Activated B cell treated with CpG ODN at 0.5 μM for 24 hours (primary cell): ENCODE results near the gene PDE7B. TPM values are rescaled to one million over a fixed set of nuclear protein-coding genes. Genes with fewer than 3 reads are reported as not detected.

Source experiments
- ATAC-seq: fragments of 200-7000 bp; cut with Tn5 transposase; one replicate; pipeline ENCODE4 v1.10.0; 2021; ENCODE audit warnings: low read depth, mild to moderate bottlenecking, moderate library complexity
- CTCF ChIA-PET: fragments of 350-600 bp; sonication (Branson Sonifier 250); formaldehyde crosslinking; loops from one replicate; lab custom pipeline; 2021; ENCODE audit warnings: antibody characterized with exemption; lab: Charles Lee
- POLR2A ChIA-PET: fragments of 350-600 bp; sonication (Branson Sonifier 250); formaldehyde crosslinking; loops from one replicate; lab custom pipeline; 2021; ENCODE audit warnings: antibody characterized with exemption; lab: Charles Lee
- DNase-seq: peaks from one replicate; pipeline ENCODE4 v3.0.0; 2022
- H3K27ac Mint-ChIP-seq: one replicate; pipeline ENCODE4 v1.8.0; 2020; ENCODE audit warnings: mixed read lengths
- H3K27me3 Mint-ChIP-seq: one replicate; pipeline ENCODE4 v1.8.0; 2021; ENCODE audit warnings: mixed read lengths
- H3K36me3 Mint-ChIP-seq: one replicate; pipeline ENCODE4 v1.8.0; 2021; ENCODE audit warnings: low read depth, mixed read lengths
- H3K4me1 Mint-ChIP-seq: one replicate; pipeline ENCODE4 v1.8.0; 2021; ENCODE audit warnings: mixed read lengths
- H3K4me3 Mint-ChIP-seq: one replicate; pipeline ENCODE4 v1.8.0; 2020; ENCODE audit warnings: mild to moderate bottlenecking, mixed read lengths
- H3K9me3 Mint-ChIP-seq: one replicate; pipeline ENCODE4 v1.8.0; 2020; ENCODE audit warnings: mixed read lengths
- CTCF ChIP-seq: fragments of 200-600 bp; IDR thresholded peaks from one replicate; pipeline ENCODE4 v1.8.0; 2022; ENCODE audit warnings: antibody characterized with exemption, mild to moderate bottlenecking
- intact Hi-C: fragments of 100-400 bp; cut with micrococcal nuclease; formaldehyde crosslinking; loops from one replicate; pipeline ENCODE4 v1.15.1; 2024
- total RNA-seq: library from RNA; stranded (reverse); gene quantifications from 2 replicates; pipeline ENCODE4 v1.2.3, GENCODE V29; 2022

The PDE7B gene
- total RNA-seq, 1 donor from 2014 or later = 1.8 TPM

GRCh38 chr6:136115941-136116340 lies 264.4 kb downstream of the PDE7B start:
- ATAC-seq (no peak), DNase-seq (no peak)
- intact Hi-C loops = no loop called here
- Mint-ChIP-seq H3K27ac (no peak overlapping the region), H3K4me1 (no peaks in the 10 kb centered on the region), H3K9me3 (no peaks in the 10 kb centered on the region), H3K4me3 (no peak overlapping the region), H3K36me3 (peaks cover under 1% of the 10 kb centered on the region), H3K27me3 (no peaks in the 10 kb centered on the region)
- CTCF ChIA-PET = no interaction called here
- TF ChIP-seq CTCF = no peak
- POLR2A ChIA-PET = no interaction called here

GRCh38 chr6:136117081-136117480 lies 265.6 kb downstream of the PDE7B start:
- Mint-ChIP-seq H3K4me3 (no peak overlapping the region), H3K9me3 (no peaks in the 10 kb centered on the region), H3K4me1 (no peaks in the 10 kb centered on the region), H3K27ac (no peak overlapping the region), H3K27me3 (no peaks in the 10 kb centered on the region), H3K36me3 (no peaks in the 10 kb centered on the region)
- ATAC-seq = no peak
- intact Hi-C loops = no loop called here
- no peak for TF ChIP-seq CTCF
- POLR2A ChIA-PET = no interaction called here
- DNase-seq = no peak
- CTCF ChIA-PET = no interaction called here

GRCh38 chr6:136118787-136119186 lies 267.3 kb downstream of the PDE7B start:
- ChIA-PET POLR2A (no interaction called here), CTCF (no interaction called here)
- no peak overlapping the region for H3K27ac Mint-ChIP-seq
- no peak for ATAC-seq
- intact Hi-C loops = no loop called here
- H3K4me3 Mint-ChIP-seq = no peak overlapping the region
- no peaks in the 10 kb centered on the region for H3K36me3 Mint-ChIP-seq
- no peaks in the 10 kb centered on the region for H3K4me1 Mint-ChIP-seq
- no peak for DNase-seq
- H3K9me3 Mint-ChIP-seq = no peaks in the 10 kb centered on the region
- no peak for TF ChIP-seq CTCF
- no peaks in the 10 kb centered on the region for H3K27me3 Mint-ChIP-seq

- H3K4me3 Mint-ChIP-seq = no peak overlapping the region
- ATAC-seq (no peak), DNase-seq (no peak)
- H3K4me1 Mint-ChIP-seq = no peaks in the 10 kb centered on the region
- intact Hi-C loops = no loop called here
- TF ChIP-seq CTCF = no peak
- no peak overlapping the region for H3K27ac Mint-ChIP-seq
- H3K9me3 Mint-ChIP-seq = no peaks in the 10 kb centered on the region
- POLR2A ChIA-PET = no interaction called here
- H3K27me3 Mint-ChIP-seq = no peaks in the 10 kb centered on the region
- no peaks in the 10 kb centered on the region for H3K36me3 Mint-ChIP-seq
- CTCF ChIA-PET = no interaction called here
Observed at GRCh38 chr6:136123468-136123867, 272.0 kb downstream of the PDE7B start.

- H3K27me3 Mint-ChIP-seq = no peaks in the 10 kb centered on the region
- peaks cover 2% of the 10 kb centered on the region for H3K36me3 Mint-ChIP-seq
- no peak overlapping the region for H3K27ac Mint-ChIP-seq
- CTCF ChIA-PET = no interaction called here
- H3K4me1 Mint-ChIP-seq = no peaks in the 10 kb centered on the region
- TF ChIP-seq CTCF = no peak
- no peak for ATAC-seq
- POLR2A ChIA-PET = no interaction called here
- peaks cover 5% of the 10 kb centered on the region for H3K9me3 Mint-ChIP-seq
- H3K4me3 Mint-ChIP-seq = no peak overlapping the region
- intact Hi-C loops = no loop called here
- DNase-seq = no peak
Observed at GRCh38 chr6:136125585-136125984, 274.1 kb downstream of the PDE7B start.
